ENCODE results near the gene KLHL2. TPM values are rescaled to one million over a fixed set of nuclear protein-coding genes. Genes with fewer than 3 reads are reported as not detected.

The KLHL2 gene
- total RNA-seq, 4 donors from 2014 or later = 6.1 to 68.2 (median 26.2) TPM

DNA sequence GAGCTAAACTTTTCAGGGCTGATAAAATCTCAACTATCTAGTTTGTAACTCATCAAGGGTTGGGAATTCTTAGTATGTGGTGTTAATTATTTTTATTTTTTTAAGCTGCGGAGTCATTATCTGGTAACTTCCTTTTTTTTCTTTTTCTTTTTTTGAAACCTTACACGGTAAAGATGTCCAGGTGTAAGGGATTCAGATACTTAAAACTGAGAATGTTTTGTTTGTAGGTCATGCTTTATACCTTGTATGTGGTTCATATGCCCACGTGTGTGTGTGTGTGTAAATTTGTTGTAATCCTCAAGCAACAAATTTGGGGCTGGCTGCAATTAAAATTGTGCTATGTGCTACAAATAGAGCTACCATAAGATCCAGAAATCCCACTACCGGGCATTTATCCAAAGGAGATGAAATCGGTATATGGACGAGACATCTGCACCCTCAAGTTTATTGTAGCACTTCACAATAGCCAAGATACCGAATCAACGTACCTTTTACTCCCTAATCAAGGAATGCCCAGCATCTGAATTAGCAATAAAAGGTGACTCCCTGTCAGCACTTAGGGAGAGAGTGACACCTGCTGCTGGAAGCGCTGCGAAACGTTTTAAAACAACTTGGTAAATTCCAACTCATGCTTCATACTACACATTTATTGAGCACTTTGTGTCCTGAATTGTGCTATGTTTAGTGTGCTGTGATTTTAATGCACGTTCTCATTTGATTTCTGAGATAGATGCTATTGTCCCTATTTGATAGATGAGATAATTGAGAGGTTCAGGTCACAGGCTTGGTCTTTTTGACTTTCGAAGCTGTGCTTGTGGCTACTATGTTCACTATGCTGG, 136.2 kb downstream of the KLHL2 start:
- no peak for DNase-seq
- intact Hi-C loops (cut with DNase I; ENCODE audit: low total_unique reads) = no loop called here
- H3K27ac ChIP-seq = no peak overlapping the region
- no peaks in the 10 kb centered on the region for H3K27me3 ChIP-seq
- no peaks in the 10 kb centered on the region for H3K36me3 ChIP-seq
- no peak for TF ChIP-seq POLR2A (IDR thresholded peaks at IDR 0.05)
- TF ChIP-seq, protein P1, sequence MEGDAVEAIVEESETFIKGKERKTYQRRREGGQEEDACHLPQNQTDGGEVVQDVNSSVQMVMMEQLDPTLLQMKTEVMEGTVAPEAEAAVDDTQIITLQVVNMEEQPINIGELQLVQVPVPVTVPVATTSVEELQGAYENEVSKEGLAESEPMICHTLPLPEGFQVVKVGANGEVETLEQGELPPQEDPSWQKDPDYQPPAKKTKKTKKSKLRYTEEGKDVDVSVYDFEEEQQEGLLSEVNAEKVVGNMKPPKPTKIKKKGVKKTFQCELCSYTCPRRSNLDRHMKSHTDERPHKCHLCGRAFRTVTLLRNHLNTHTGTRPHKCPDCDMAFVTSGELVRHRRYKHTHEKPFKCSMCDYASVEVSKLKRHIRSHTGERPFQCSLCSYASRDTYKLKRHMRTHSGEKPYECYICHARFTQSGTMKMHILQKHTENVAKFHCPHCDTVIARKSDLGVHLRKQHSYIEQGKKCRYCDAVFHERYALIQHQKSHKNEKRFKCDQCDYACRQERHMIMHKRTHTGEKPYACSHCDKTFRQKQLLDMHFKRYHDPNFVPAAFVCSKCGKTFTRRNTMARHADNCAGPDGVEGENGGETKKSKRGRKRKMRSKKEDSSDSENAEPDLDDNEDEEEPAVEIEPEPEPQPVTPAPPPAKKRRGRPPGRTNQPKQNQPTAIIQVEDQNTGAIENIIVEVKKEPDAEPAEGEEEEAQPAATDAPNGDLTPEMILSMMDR (IDR thresholded peaks at IDR 0.05) = no peak
- no peak overlapping the region for H3K4me3 ChIP-seq
- no peaks in the 10 kb centered on the region for H3K9me3 ChIP-seq
- H3K4me1 ChIP-seq = no peaks in the 10 kb centered on the region

DNA sequence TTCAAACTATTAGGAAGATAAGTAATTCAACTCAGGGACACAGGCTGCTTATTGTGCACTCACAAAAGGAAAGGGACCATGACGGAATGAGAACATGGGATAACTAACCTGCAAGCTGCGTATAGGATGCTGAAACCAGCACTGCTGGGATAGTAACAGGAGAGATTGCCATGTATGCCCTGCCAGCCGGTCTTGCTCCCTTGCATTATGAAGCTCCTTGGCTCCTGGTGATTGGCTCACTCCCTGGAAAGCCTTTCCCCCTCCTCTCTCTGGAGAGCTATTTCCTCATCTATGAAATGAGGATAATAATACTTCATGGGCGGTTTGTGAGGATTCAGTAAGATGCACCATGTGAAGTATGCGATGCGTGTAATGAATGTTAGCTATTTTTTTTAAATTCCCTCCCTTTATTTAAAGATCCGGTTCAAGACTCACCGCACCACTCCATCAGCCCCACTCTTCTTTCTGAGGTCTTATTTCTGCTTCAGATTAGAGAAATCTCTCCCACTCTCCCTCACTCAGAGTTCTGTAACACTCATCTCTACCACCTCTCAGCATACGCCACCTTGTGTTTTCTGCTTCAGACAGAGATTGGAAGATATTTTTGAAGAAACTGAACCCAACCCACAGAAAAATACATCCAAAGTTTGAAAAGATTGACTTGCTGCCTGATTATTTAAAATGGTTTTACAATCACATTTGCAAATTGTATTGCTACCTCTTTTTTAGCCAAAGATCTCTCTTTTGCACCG, 138.5 kb downstream of the KLHL2 start:
- no peaks in the 10 kb centered on the region for H3K27me3 ChIP-seq
- TF ChIP-seq, protein P1 (IDR thresholded peaks at IDR 0.05) = no peak
- no peak for TF ChIP-seq POLR2A (IDR thresholded peaks at IDR 0.05)
- H3K4me1 ChIP-seq = no peaks in the 10 kb centered on the region
- no peak for DNase-seq
- no peaks in the 10 kb centered on the region for H3K36me3 ChIP-seq
- no peaks in the 10 kb centered on the region for H3K9me3 ChIP-seq
- H3K4me3 ChIP-seq = no peak overlapping the region
- no peak overlapping the region for H3K27ac ChIP-seq
- intact Hi-C loops (cut with DNase I; ENCODE audit: low total_unique reads) = no loop called here

DNA sequence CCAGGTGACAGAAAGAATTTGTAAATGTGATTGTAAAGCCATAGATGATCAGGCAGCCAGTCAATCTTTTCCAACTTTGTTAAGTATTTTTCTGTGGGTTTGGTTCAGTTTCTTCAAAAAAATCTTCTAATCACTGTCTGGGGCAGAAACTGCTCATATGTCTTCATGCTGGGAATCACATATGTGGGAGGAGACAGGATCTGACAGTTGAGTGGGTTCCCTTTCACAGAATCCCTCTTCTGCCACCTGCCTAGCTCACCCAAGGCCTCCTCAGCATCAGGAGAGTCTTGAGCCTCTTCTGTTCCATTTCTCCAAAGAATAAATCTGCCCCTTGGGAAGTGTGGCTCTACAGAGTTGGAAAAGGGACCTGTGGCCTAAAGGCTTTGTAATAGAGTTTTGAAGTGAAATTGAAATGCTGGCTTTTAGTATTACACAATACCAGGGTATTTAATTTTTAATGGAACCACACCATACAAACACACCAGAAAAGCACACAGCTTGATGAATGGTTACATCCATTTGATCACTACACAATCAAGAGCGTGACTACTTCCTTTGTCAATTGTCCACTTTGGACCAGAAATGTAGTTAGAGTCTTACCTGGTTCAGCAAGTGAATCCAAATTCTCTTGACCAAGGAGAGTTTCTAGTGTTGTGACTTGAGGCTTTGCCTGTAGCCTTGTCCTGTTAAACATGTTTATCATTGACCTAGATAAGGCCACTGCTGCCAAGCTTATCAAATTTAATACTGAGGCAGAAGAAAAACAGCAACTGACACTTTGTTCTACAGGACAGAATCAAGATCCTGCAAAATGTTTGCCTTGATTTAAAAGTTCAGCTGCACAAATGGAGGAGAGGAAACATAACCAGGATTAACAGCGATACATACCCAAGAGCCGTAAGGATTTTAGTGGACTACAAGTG, 140.5 kb downstream of the KLHL2 start:
- H3K4me3 ChIP-seq = no peak overlapping the region
- DNase-seq = no peak
- H3K36me3 ChIP-seq = no peaks in the 10 kb centered on the region
- H3K27ac ChIP-seq = no peak overlapping the region
- H3K27me3 ChIP-seq = no peaks in the 10 kb centered on the region
- intact Hi-C loops (cut with DNase I; ENCODE audit: low total_unique reads) = no loop called here
- no peaks in the 10 kb centered on the region for H3K9me3 ChIP-seq
- no peaks in the 10 kb centered on the region for H3K4me1 ChIP-seq
- TF ChIP-seq POLR2A (IDR thresholded peaks at IDR 0.05) = no peak
- TF ChIP-seq, protein P1 (IDR thresholded peaks at IDR 0.05) = no peak

DNA sequence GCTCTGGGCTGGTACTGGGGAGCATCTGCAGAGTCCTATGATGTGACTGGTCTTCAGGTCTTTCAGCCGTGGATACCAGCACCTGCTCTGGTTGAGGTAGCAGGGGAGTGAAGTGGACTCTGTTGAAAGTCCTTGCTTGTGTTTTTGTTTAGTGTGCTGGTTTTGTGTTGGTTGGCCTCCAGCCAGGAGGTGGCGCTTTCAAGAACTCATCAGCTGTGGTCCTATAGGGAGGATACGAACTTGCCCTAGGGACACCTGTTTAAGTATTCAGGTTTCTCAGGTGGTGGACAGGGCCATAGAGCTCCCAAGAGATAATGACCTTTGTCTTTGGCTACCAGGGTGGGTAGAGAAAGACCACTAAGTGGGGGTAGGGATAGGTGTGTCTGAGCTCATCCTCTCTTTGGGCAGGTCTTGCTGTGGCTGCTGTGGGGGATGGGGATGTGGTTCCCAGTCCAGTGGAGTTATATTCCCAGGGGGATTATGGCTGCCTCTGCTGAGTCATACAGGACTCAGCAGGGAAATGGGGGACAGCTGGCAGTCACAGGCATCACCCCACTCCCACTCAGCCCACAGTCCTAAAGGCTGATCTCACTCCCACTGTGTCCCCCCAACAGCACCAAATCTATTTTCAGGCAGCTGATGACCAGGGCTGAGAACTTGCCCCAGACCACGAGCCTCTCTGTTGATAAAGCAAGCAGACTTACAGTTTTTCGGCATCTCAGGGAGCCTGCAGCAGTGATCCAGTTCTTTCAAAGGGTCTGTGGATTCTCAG, 144.2 kb downstream of the KLHL2 start:
- TF ChIP-seq, protein P1 (IDR thresholded peaks at IDR 0.05) = no peak
- TF ChIP-seq POLR2A (IDR thresholded peaks at IDR 0.05) = no peak
- intact Hi-C loops (cut with DNase I; ENCODE audit: low total_unique reads) = loop anchor here (10.0 kb wide), 1 partner anchor 113 kb away; no protein-coding TSS in a partner anchor
- no peak overlapping the region for H3K27ac ChIP-seq
- no peak for DNase-seq
- no peaks in the 10 kb centered on the region for H3K27me3 ChIP-seq
- H3K9me3 ChIP-seq = no peaks in the 10 kb centered on the region
- H3K36me3 ChIP-seq = no peaks in the 10 kb centered on the region
- H3K4me1 ChIP-seq = no peaks in the 10 kb centered on the region
- no peak overlapping the region for H3K4me3 ChIP-seq
